ENCODE measurements around the gene KIAA0408.

KIAA0408 gene

GRCh38 chr6:127462376-127462775, 3.2 kb upstream of the KIAA0408 start:
- H3K4me3 ChIP-seq (ENCODE audit: low read depth, low read length) = no peak overlapping the region
- CTCF ChIA-PET = interaction anchor here (0.5 to 3.6 kb wide), 13 partner anchors 8 to 180 kb away, joined by 3 to 36 read pairs (median 5); no protein-coding TSS in a partner anchor
- no peaks in the 10 kb centered on the region for H3K36me3 ChIP-seq (ENCODE audit: control insufficient read depth in 2 of 2, insufficient read depth in 1 of 2, low read length in 2 of 2)
- no peaks in the 10 kb centered on the region for H3K9me3 ChIP-seq (ENCODE audit: control insufficient read depth, insufficient read depth, low read depth, low read length)
- POLR2A ChIA-PET = no interaction called here
- TF ChIP-seq ZBTB17 (tag by site-specific recombination; IDR thresholded peaks at IDR 0.05) = peak; percentile 20; the same call in 1 of the 2 replicates
- no peak for TF ChIP-seq KLF16 (tag by site-specific recombination; IDR thresholded peaks at IDR 0.05)
- no peak for TF ChIP-seq ZNF292 (tag by site-specific recombination; IDR thresholded peaks at IDR 0.05; ENCODE audit: borderline replicate concordance, low read depth)
- TF ChIP-seq ZNF629 (tag by site-specific recombination; IDR thresholded peaks at IDR 0.05) = no peak
- no peak for TF ChIP-seq ZNF48 (tag by site-specific recombination; IDR thresholded peaks at IDR 0.05)
- peaks cover 13% of the 10 kb centered on the region for H3K4me1 ChIP-seq (ENCODE audit: control insufficient read depth, insufficient read depth, low read length)
- no peak overlapping the region for H3K27ac ChIP-seq (ENCODE audit: extremely low read depth, low read depth, low read length)

GRCh38 chr6:127460465-127460864, 1.3 kb upstream of the KIAA0408 start:
- Histone ChIP-seq H3K27ac (ENCODE audit: extremely low read depth, low read depth, low read length) (no peak overlapping the region), H3K4me1 (ENCODE audit: control insufficient read depth, insufficient read depth, low read length) (peaks cover 13% of the 10 kb centered on the region), H3K9me3 (ENCODE audit: control insufficient read depth, insufficient read depth, low read depth, low read length) (no peaks in the 10 kb centered on the region), H3K36me3 (ENCODE audit: control insufficient read depth in 2 of 2, insufficient read depth in 1 of 2, low read length in 2 of 2) (no peaks in the 10 kb centered on the region), H3K4me3 (ENCODE audit: low read depth, low read length) (no peak overlapping the region)
- ChIA-PET CTCF (interaction anchor here (0.8 to 2.0 kb wide), 7 partner anchors 40 to 181 kb away, joined by 3 to 11 read pairs (median 4); no protein-coding TSS in a partner anchor), POLR2A (no interaction called here)
- no peak for TF ChIP-seq ZNF514 (tag by site-specific recombination; IDR thresholded peaks at IDR 0.05)
- no peak for TF ChIP-seq ZSCAN4 (tag by site-specific recombination; IDR thresholded peaks at IDR 0.05)
- TF ChIP-seq REPIN1 (tag by site-specific recombination; IDR thresholded peaks at IDR 0.05; ENCODE audit: low read depth) = no peak
- no peak for TF ChIP-seq ZNF433 (tag by site-specific recombination; IDR thresholded peaks at IDR 0.05; ENCODE audit: low read depth)
- no peak for TF ChIP-seq ZNF623 (tag by site-specific recombination; IDR thresholded peaks at IDR 0.05)
- no peak for TF ChIP-seq ZNF529 (tag by site-specific recombination; IDR thresholded peaks at IDR 0.05; ENCODE audit: insufficient replicate concordance)
- no peak for TF ChIP-seq YY1 (tag by site-specific recombination; IDR thresholded peaks at IDR 0.05)
- TF ChIP-seq GLIS1 (tag by site-specific recombination; IDR thresholded peaks at IDR 0.05) = no peak
- TF ChIP-seq ZNF266 (tag by site-specific recombination; IDR thresholded peaks at IDR 0.05; ENCODE audit: low read depth) = no peak
- no peak for TF ChIP-seq ZNF132 (tag by site-specific recombination; IDR thresholded peaks at IDR 0.05; ENCODE audit: borderline replicate concordance)
- TF ChIP-seq HOXD13 (CRISPR knock-in tag; IDR thresholded peaks at IDR 0.05; ENCODE audit: borderline replicate concordance) = no peak
- no peak for TF ChIP-seq ZNF214 (tag by site-specific recombination; IDR thresholded peaks at IDR 0.05; ENCODE audit: borderline replicate concordance)

GRCh38 chr6:127458817-127459216, 372 bp downstream of the KIAA0408 start:
- CTCF ChIA-PET = interaction anchor here (0.9 to 2.0 kb wide), 5 partner anchors 10 to 99 kb away, joined by 3 to 9 read pairs (median 4); no protein-coding TSS in a partner anchor

GRCh38 chr6:127458222-127458621, 967 bp downstream of the KIAA0408 start:
- ChIA-PET CTCF (interaction anchor here (0.6 to 1.2 kb wide), 4 partner anchors 11 to 105 kb away, joined by 3 to 4 read pairs (median 4); no protein-coding TSS in a partner anchor), POLR2A (no interaction called here)
- Histone ChIP-seq H3K4me1 (ENCODE audit: control insufficient read depth, insufficient read depth, low read length) (peaks cover 13% of the 10 kb centered on the region), H3K36me3 (ENCODE audit: control insufficient read depth in 2 of 2, insufficient read depth in 1 of 2, low read length in 2 of 2) (no peaks in the 10 kb centered on the region), H3K4me3 (ENCODE audit: low read depth, low read length) (no peak overlapping the region), H3K27ac (ENCODE audit: extremely low read depth, low read depth, low read length) (no peak overlapping the region), H3K9me3 (ENCODE audit: control insufficient read depth, insufficient read depth, low read depth, low read length) (no peaks in the 10 kb centered on the region)
- TF ChIP-seq ZBTB49 (tag by site-specific recombination; IDR thresholded peaks at IDR 0.05; ENCODE audit: low read depth) (no peak), INSM2 (tag by site-specific recombination; IDR thresholded peaks at IDR 0.05) (no peak), ZNF548 (tag by site-specific recombination; IDR thresholded peaks at IDR 0.05) (no peak), ZNF560 (tag by site-specific recombination; IDR thresholded peaks at IDR 0.05; ENCODE audit: borderline replicate concordance) (no peak), ZNF311 (tag by site-specific recombination; IDR thresholded peaks at IDR 0.05; ENCODE audit: borderline replicate concordance) (no peak), KLF10 (tag by site-specific recombination; IDR thresholded peaks at IDR 0.05) (no peak), ZNF621 (tag by site-specific recombination; IDR thresholded peaks at IDR 0.05) (no peak), ZNF214 (tag by site-specific recombination; IDR thresholded peaks at IDR 0.05; ENCODE audit: borderline replicate concordance) (no peak)

More at GRCh38 chr6:127458817-127459216, 372 bp downstream of the KIAA0408 start:
- TF ChIP-seq ZNF354C (tag by site-specific recombination; IDR thresholded peaks at IDR 0.05; ENCODE audit: borderline replicate concordance, low read depth) = no peak
- peak; percentile 5 for TF ChIP-seq SETDB1 (IDR thresholded peaks at IDR 0.05; ENCODE audit: insufficient read length, low read length)
- Histone ChIP-seq H3K4me3 (ENCODE audit: low read depth, low read length) (no peak overlapping the region), H3K4me1 (ENCODE audit: control insufficient read depth, insufficient read depth, low read length) (peaks cover 13% of the 10 kb centered on the region), H3K36me3 (ENCODE audit: control insufficient read depth in 2 of 2, insufficient read depth in 1 of 2, low read length in 2 of 2) (no peaks in the 10 kb centered on the region), H3K27ac (ENCODE audit: extremely low read depth, low read depth, low read length) (no peak overlapping the region), H3K9me3 (ENCODE audit: control insufficient read depth, insufficient read depth, low read depth, low read length) (no peaks in the 10 kb centered on the region)
- POLR2A ChIA-PET = no interaction called here
